RWPE1 (cell line): ENCODE data around the gene FKBP4.

Source experiments
- CTCF ChIA-PET: fragments of 350-600 bp; sonication (Branson Sonifier 250); formaldehyde crosslinking; extraction: SDS; loops from one replicate; lab custom pipeline; 2021; lab: Yijun Ruan, JAX
- POLR2A ChIA-PET: fragments of 400-600 bp; formaldehyde crosslinking; extraction: SDS; loops from one replicate; lab custom pipeline; 2020; ENCODE audit warnings: antibody characterized with exemption; ENCODE audit not compliant: low non-redundant PET; lab: Yijun Ruan, JAX
- DNase-seq: peaks from one replicate; pipeline ENCODE4 v3.0.0; 2012; ENCODE audit warnings: low spot score
- H3K27ac ChIP-seq: fragments of 450-650 bp; 2 replicates; pipeline ENCODE4 v1.5.1; 2017
- CTCF ChIP-seq: fragments of 450-650 bp; conservative IDR thresholded peaks from 2 replicates; pipeline ENCODE4 v1.5.1; 2017; ENCODE audit warnings: low read depth, mild to moderate bottlenecking

Gene FKBP4

GRCh38 chr12:2775431-2775830, 19.3 kb upstream of the FKBP4 start:
- ChIA-PET CTCF (no interaction called here), POLR2A (no interaction called here)
- TF ChIP-seq CTCF, result no peak
- DNase-seq, result no peak
- no peak overlapping the region for H3K27ac ChIP-seq

GRCh38 chr12:2776129-2776806, 18.5 kb upstream of the FKBP4 start:
- TF ChIP-seq CTCF, result no peak
- CTCF ChIA-PET, result no interaction called here
- no peak overlapping the region for H3K27ac ChIP-seq
- DNase-seq, result no peak
- POLR2A ChIA-PET, result no interaction called here

- H3K27ac ChIP-seq, result no peak overlapping the region
- POLR2A ChIA-PET, result no interaction called here
- CTCF ChIA-PET, result no interaction called here
- no peak for TF ChIP-seq CTCF
- no peak for DNase-seq
Observed at GRCh38 chr12:2779281-2779680, 15.5 kb upstream of the FKBP4 start.

GRCh38 chr12:2783936-2784600, 10.7 kb upstream of the FKBP4 start:
- peak; percentile 51 for DNase-seq
- TF ChIP-seq CTCF, result peak; percentile 78
- H3K27ac ChIP-seq, result no peak overlapping the region
- POLR2A ChIA-PET, result no interaction called here
- CTCF ChIA-PET, result interaction anchor here (0.6 to 2.5 kb wide), 10 partner anchors 10 to 390 kb away, joined by 3 to 13 read pairs (median 4); no protein-coding TSS in a partner anchor

GRCh38 chr12:2785017-2785416, 9.8 kb upstream of the FKBP4 start:
- TF ChIP-seq CTCF, result no peak
- H3K27ac ChIP-seq, result no peak overlapping the region
- ChIA-PET CTCF (interaction anchor here (1.0 to 2.5 kb wide), 3 partner anchors 9 to 102 kb away, joined by 3 to 13 read pairs (median 12); no protein-coding TSS in a partner anchor), POLR2A (no interaction called here)
- DNase-seq, result no peak

- POLR2A ChIA-PET, result interaction anchor here (0.5 kb wide), 1 partner anchor 61 kb away, joined by 3 read pairs; no protein-coding TSS in a partner anchor
Observed at GRCh38 chr12:2791089-2791488, 3.7 kb upstream of the FKBP4 start.

More at GRCh38 chr12:2791089-2791488, 3.7 kb upstream of the FKBP4 start:
- CTCF ChIA-PET, result no interaction called here
- no peak for TF ChIP-seq CTCF
- H3K27ac ChIP-seq, result no peak overlapping the region
- DNase-seq, result no peak
